ENCODE data around the gene HNRNPC.
"Not testable (repeated sequence)": the region's sequence is repeated elsewhere in the genome, so short reads cannot be mapped to it uniquely, and the experiment has no call there.

Gene HNRNPC

GRCh38 chr14:21197418-21198205 is 71.6 kb downstream of the HNRNPC start:
- DNase-seq: no peak

GRCh38 chr14:21194597-21194996 is 74.6 kb downstream of the HNRNPC start:
- no peak for DNase-seq

- DNase-seq: no peak
These were observed 76.2 kb downstream of the HNRNPC start for GRCh38 chr14:21192875-21193535.

GRCh38 chr14:21192447-21192822 is 76.8 kb downstream of the HNRNPC start:
- no peak for DNase-seq

GRCh38 chr14:21191809-21192446 is 77.3 kb downstream of the HNRNPC start:
- DNase-seq: peak in 41 of 58 donors; percentile 3 to 68 (median 16)

GRCh38 chr14:21191261-21191808 is 77.9 kb downstream of the HNRNPC start:
- no peak for DNase-seq

- DNase-seq: no peak
These were observed 83.8 kb downstream of the HNRNPC start for GRCh38 chr14:21185491-21185890.

GRCh38 chr14:21184254-21184653 is 85.0 kb downstream of the HNRNPC start:
- DNase-seq: peak in 2 of 58 donors; percentile 7 to 41

- no peak for DNase-seq
These were observed 87.1 kb downstream of the HNRNPC start for GRCh38 chr14:21182166-21182565.

GRCh38 chr14:21171128-21171527 is 98.1 kb downstream of the HNRNPC start:
- DNase-seq: no peak

GRCh38 chr14:21169573-21169972 is 99.7 kb downstream of the HNRNPC start:
- DNase-seq: no peak

- DNase-seq: no peak
These were observed 101.2 kb downstream of the HNRNPC start for GRCh38 chr14:21168055-21168454.

GRCh38 chr14:21165670-21166069 is 103.6 kb downstream of the HNRNPC start:
- not testable (repeated sequence) for DNase-seq

GRCh38 chr14:21165002-21165605 is 104.1 kb downstream of the HNRNPC start:
- DNase-seq: not testable (repeated sequence)

- no peak for DNase-seq
These were observed 105.4 kb downstream of the HNRNPC start for GRCh38 chr14:21163871-21164291.

GRCh38 chr14:21162081-21162480 is 107.2 kb downstream of the HNRNPC start:
- no peak for DNase-seq

GRCh38 chr14:21160061-21160610 is 109.1 kb downstream of the HNRNPC start:
- DNase-seq: no peak

Measured in anterior cingulate cortex (tissue), 58 donors.